Right lobe of liver (tissue), 4 donors: Measurements from ENCODE around the gene ARF3.

Experiments
- POLR2A ChIP-seq: fragments of 450-650 bp; IDR thresholded peaks from one replicate; pipeline ENCODE4 v1.6.1; 2017; ENCODE audit warnings: antibody characterized with exemption, mild to moderate bottlenecking
- TF ChIP-seq, protein P1 (sequence below), 4 donors: fragments of 200-600 bp in 3 of 4; fragments of 450-650 bp in 1 of 4; IDR thresholded peaks; one replicate each; pipeline versions ENCODE4 v1.5.1 to v1.8.0; 2016 to 2022; ENCODE audit warnings: antibody characterized with exemption in 4 of 4, mild to moderate bottlenecking in 2 of 4
- donor health status: DM: no; HTN: no; CAD: no.
- donor health status: DM: no; HTN: no; CAD: no.
- donor health status: DM: no; HTN: yes; CAD: no.

DNA sequence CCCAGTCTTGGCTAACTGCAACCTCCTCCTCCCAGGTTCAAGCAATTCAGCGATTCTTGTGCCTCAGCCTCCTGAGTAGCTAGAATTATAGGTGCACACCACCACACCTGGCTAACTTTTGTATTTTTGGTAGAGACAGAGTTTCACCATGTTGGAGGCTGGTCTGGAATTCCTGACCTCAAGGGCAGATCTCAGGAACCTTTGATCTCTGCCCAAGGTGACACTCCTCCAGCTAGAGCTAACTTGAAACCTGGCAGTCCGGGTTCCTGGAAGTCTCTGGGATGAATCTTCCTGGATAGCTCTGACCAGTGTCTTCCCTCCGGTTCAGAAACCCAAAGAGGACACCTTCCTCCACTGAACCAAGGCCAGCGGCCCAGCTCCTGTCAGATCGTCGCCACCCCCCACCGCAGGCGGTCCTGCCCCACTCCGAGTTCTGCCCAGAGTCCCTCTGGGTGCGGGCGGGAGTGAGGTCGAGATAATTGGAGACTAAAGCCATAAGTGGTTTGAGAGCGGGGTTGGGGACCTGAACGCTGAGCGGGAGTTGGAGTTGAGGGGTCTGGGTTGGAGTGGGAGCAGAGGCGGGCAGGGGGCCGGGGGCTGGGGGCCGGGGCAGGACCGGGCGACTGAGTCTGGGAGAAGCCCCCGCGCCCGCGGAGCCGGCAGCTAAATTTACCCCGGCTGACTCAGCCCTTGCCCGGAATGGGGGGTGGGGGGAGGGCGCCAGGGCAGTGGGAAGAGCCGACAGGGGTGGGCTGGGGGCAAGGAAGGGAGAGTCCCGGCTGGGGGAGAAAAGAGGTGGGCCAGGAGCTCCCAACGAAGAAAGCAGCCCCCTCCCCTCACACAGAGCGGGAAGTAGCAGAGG lies 37.2 kb upstream of the ARF3 start:
- TF ChIP-seq POLR2A = no peak
- TF ChIP-seq, protein P1, sequence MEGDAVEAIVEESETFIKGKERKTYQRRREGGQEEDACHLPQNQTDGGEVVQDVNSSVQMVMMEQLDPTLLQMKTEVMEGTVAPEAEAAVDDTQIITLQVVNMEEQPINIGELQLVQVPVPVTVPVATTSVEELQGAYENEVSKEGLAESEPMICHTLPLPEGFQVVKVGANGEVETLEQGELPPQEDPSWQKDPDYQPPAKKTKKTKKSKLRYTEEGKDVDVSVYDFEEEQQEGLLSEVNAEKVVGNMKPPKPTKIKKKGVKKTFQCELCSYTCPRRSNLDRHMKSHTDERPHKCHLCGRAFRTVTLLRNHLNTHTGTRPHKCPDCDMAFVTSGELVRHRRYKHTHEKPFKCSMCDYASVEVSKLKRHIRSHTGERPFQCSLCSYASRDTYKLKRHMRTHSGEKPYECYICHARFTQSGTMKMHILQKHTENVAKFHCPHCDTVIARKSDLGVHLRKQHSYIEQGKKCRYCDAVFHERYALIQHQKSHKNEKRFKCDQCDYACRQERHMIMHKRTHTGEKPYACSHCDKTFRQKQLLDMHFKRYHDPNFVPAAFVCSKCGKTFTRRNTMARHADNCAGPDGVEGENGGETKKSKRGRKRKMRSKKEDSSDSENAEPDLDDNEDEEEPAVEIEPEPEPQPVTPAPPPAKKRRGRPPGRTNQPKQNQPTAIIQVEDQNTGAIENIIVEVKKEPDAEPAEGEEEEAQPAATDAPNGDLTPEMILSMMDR (IDR thresholded peaks at IDR 0.05) = no peak
